SK-N-SH (cell line): ENCODE data around the gene VPS50.

ENCODE experiments used
- JUND ChIP-seq: IDR thresholded peaks from 2 replicates; pipeline ENCODE4 v1.4.0; 2012
- NRF1 ChIP-seq: IDR thresholded peaks from 2 replicates; pipeline ENCODE4 v1.6.1; 2012; ENCODE audit warnings: low read depth, mild to moderate bottlenecking, low read length
- RAD21 ChIP-seq: IDR thresholded peaks from 2 replicates; pipeline ENCODE4 v1.6.1; 2012; ENCODE audit warnings: mild to moderate bottlenecking, low read length

DNA sequence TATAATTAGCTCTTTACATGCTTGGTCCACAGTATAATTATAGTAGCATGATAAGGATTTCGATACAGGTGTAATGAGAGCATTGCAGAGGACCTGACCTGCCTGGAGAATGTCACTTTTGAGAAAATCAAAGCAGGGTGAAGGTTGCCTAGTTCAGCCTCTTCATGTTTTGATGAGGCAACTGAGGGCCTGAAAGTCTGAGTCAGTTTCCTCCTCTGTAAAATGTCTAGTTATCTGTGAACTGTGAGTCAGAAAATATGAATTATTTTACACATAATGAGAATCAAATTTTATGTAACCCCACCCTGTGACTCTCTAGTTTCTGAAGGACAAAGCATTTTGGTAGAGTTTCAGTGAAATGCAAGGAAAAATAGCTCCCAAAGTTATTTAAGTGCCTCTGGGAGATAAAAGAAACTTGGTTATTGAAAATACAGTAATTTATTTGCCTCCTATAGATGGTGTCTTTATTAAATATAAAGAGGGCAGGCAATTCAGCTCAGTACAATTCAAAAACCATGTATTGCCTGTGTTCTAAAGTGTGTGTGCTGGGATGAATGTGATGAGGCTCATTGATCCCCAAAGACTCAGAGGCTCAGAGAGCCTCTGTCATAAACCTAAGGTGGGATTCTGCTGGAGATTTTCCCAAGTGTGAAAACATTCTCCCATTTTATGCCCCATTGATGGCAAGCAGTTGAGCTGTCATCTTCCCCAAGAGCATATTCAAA is 46.7 kb upstream of the VPS50 start:
- TF ChIP-seq NRF1 (no peak), RAD21 (no peak), JUND (no peak)
